Activated CD4-positive, alpha-beta T cell treated with anti-CD3 and anti-CD28 coated beads for 1 hour (primary cell): ENCODE data around the gene MS4A6A.

Experiments used
- DNase-seq: peaks from one replicate; pipeline ENCODE4 v3.0.0-alpha.2; 2020

Gene MS4A6A

DNA sequence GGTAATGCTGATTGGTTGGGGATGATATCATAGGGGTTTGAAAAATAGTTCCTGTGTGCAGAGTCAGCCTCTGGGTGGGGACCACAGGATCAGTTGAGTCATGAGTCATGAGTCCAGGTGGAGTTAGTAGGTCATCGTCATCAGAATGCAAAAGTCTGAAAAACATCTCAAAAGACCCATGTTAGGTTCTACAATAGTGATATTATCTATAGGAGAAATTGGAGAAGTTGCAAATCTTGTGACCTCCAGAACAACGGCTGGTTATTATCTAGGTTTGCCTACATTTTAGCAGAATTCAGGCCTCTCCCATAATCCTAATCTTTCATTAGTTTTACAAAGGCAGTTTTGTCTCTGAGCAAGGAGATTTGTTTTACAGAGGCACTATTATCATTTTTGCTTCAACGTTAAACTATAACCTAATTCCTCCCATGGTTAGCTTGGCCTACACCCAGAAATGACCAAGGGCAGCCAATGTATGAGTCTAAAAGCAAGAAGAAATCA is 55.5 kb downstream of the MS4A6A start:
- DNase-seq: no peak

DNA sequence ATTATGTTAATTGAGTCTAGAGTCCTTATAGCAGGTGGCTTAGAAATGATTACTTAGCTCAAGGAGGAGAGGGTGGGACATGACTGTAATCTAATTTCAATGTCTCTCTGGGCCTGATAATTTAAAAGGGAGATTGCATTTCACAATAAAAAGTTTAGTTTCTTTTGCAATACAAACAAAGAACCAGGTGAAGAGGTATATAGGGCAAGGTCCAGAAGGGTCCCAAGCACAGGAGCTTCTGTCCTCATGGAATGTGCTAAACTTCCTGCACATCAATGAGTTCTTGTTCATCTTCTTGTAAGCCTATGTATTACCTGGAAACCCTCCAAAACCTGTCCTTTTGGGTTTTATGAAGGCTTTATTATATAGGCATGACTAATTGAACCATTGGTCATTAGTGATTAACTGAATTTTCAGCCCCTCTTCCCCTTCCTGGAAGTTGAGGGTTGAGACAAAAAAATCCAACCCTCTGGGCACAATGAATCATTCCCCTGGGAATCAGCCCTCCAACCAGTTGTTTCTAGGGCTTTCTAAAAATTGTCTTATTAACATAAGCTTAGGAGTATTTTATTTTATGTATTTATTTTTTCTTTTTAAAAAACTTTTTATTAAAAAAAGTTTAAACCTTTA is 56.8 kb downstream of the MS4A6A start:
- no peak for DNase-seq

DNA sequence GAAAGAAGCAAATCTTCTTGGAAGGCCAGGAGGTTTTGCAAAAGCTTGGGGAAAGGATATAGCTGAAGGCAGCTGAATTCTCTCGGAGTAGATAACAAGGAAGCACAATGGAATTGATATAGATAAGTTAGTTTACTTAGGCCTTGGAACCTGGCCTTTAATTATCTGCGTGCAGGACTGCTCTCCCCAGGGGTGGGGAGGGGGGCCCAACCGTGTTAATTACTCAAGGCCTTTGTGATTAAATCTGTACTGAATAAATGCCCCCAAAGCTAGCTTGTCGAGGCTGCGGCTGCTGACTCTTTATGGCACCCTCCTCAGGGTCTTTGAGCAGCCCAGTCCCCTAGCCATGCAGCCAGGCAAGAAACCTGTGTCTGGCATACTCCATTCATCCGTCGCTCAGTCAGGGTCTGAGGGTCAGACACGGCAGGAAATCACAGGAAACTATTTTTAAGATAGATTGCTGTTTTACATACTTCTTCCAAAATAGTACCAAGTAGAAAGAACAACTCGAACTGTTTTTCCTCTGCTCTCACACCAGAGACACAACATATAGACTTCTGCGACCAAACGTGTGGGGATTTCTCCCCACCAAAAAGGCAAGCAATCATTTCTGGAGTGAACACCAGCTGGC is 58.0 kb downstream of the MS4A6A start:
- no peak for DNase-seq
